Right atrium auricular region (tissue), 2 donors: ENCODE results near the gene AREL1. TPM values are rescaled to one million over a fixed set of nuclear protein-coding genes. Genes with fewer than 3 reads are reported as not detected.

Experiments
- DNase-seq: peaks from one replicate; pipeline ENCODE4 v3.0.0-alpha.2; 2019; ENCODE audit warnings: low spot score
- H3K27ac ChIP-seq, 2 donors: fragments of 200-600 bp; sonication (generic); 1 replicate in 1 of 2; 2 replicates in 1 of 2; pipeline ENCODE4 v1.5.1; 2016 to 2019
- H3K27me3 ChIP-seq, 2 donors: fragments of 200-600 bp; sonication (generic); one replicate each; pipeline versions ENCODE4 v1.5.1 to v1.6.0; 2017 to 2019
- H3K36me3 ChIP-seq: fragments of 200-600 bp; sonication (generic); one replicate; pipeline ENCODE4 v1.5.1; 2016
- H3K4me1 ChIP-seq, 2 donors: fragments of 200-600 bp; sonication (generic); one replicate each; pipeline versions ENCODE4 v1.5.1 to v1.6.0; 2017 to 2019
- H3K4me3 ChIP-seq, 2 donors: fragments of 200-600 bp; sonication (generic); 1 replicate in 1 of 2; 2 replicates in 1 of 2; pipeline ENCODE4 v1.5.1; 2017 to 2019; ENCODE audit warnings: mild to moderate bottlenecking in 1 of 2, moderate library complexity in 1 of 2
- H3K9me3 ChIP-seq, 2 donors: fragments of 200-600 bp; sonication (generic); one replicate each; pipeline ENCODE4 v1.5.1; 2019
- CTCF ChIP-seq, 2 donors: fragments of 200-600 bp; sonication (generic); IDR thresholded peaks; one replicate each; pipeline ENCODE4 v1.5.1; 2019; ENCODE audit warnings: antibody characterized with exemption in 2 of 2
- total RNA-seq, 2 donors: library from RNA; depleted of rRNA; stranded (reverse); fragments of >200 nt; gene quantifications; one replicate each; pipeline ENCODE4 v1.1.0, GENCODE V29; 2016

AREL1 gene
- total RNA-seq, 2 donors from 2014 or later = 15.6 to 16.3 TPM

- Histone ChIP-seq H3K36me3 (peaks cover 48% of the 10 kb centered on the region), H3K4me1 (no peaks in the 10 kb centered on the region), H3K9me3 (no peaks in the 10 kb centered on the region), H3K27me3 (no peaks in the 10 kb centered on the region), H3K27ac (no peak overlapping the region), H3K4me3 (no peak overlapping the region)
- TF ChIP-seq CTCF (IDR thresholded peaks at IDR 0.05) = no peak
- no peak for DNase-seq
Measured at GRCh38 chr14:74675219-74675618, 37.7 kb downstream of the AREL1 start.

DNA sequence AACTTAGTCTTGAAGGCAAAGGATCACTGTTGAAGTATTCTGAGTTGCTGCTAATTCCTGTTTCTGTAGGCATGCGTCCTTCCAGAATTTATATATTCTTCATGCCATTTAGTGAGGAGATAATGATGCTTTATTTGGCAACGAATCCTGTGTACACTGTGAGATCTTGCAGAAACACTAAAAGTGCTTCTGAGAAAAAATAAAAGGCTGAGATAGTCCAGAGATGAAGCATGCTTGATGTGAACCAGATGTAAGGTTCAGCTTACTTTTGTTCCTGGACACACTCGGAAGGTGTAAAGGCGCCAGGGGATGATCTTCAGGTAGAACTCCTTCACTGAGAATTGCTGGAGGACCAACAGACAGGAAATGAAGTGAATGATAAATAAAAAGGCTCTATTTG lies 39.1 kb downstream of the AREL1 start:
- Histone ChIP-seq H3K4me1 (no peaks in the 10 kb centered on the region), H3K4me3 (no peak overlapping the region), H3K27me3 (no peaks in the 10 kb centered on the region), H3K27ac (no peak overlapping the region), H3K9me3 (no peaks in the 10 kb centered on the region), H3K36me3 (peaks cover 57% of the 10 kb centered on the region)
- DNase-seq = no peak
- TF ChIP-seq CTCF (IDR thresholded peaks at IDR 0.05) = no peak

GRCh38 chr14:74671789-74672188 lies 41.1 kb downstream of the AREL1 start:
- H3K4me3 ChIP-seq = no peak overlapping the region
- peaks cover 70% of the 10 kb centered on the region for H3K36me3 ChIP-seq
- no peak overlapping the region for H3K27ac ChIP-seq
- no peaks in the 10 kb centered on the region for H3K4me1 ChIP-seq
- TF ChIP-seq CTCF (IDR thresholded peaks at IDR 0.05) = no peak
- no peaks in the 10 kb centered on the region for H3K27me3 ChIP-seq
- H3K9me3 ChIP-seq = no peaks in the 10 kb centered on the region
- no peak for DNase-seq

DNA sequence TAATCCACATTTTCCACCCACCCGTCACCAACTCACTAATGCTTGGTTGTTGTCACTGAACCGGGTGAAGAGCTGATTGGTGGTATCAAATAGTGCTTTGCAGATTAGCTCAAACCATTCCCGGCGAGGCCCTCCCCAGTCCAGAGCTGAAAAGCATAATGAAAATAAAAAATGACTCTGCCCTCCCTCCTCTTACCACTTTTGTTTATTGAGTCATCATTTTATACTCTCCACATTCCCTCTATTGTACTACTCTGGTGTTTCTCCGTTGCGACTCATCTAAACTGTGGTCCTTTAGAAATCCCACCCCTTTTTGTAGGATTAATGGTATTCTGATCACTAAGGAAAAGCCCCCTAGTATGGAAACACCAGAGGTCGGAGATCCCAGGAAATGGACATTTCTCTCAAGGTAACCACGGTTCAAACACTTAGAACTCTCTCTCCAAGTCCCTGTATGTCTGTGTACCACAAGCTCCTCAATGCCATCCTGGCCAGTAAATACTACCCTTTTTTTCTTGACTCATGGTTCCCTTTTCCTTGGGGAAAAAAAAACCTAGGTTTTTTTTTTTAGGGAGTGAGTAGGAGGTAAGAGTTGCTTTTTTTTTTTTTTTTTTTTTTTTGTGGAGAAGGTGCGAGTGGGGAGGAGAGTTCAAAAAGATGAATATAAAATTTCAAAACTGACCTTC lies 42.0 kb downstream of the AREL1 start:
- no peak for DNase-seq
- Histone ChIP-seq H3K27ac (peak overlapping the region in 1 of 2 donors; percentile 7), H3K4me1 (no peaks in the 10 kb centered on the region), H3K27me3 (no peaks in the 10 kb centered on the region), H3K9me3 (no peaks in the 10 kb centered on the region), H3K4me3 (no peak overlapping the region), H3K36me3 (peaks cover 68% of the 10 kb centered on the region)
- no peak for TF ChIP-seq CTCF (IDR thresholded peaks at IDR 0.05)

- Histone ChIP-seq H3K27me3 (no peaks in the 10 kb centered on the region), H3K4me3 (no peak overlapping the region), H3K36me3 (peaks cover 69% of the 10 kb centered on the region), H3K4me1 (no peaks in the 10 kb centered on the region), H3K9me3 (no peaks in the 10 kb centered on the region), H3K27ac (no peak overlapping the region)
- DNase-seq = no peak
- no peak for TF ChIP-seq CTCF (IDR thresholded peaks at IDR 0.05)
Measured at GRCh38 chr14:74669846-74670245, 43.0 kb downstream of the AREL1 start.

DNA sequence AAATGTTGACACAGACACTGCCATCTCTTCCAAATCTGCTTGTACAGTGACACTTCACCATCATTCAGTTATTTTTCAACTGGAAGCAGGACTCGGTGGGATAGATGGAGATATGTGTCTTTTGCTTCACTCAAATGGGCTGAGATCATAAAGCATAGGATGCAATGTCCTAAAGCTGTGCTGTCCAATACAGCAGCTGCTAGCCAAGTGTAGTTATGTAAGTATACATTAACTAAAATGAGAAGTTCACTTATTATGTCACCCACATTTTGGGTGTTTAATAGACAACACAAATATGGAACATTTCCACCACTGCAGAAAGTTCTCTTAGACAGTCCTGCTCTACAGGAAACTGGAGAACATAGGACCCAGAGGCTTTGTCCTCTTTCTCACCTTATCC lies 43.6 kb downstream of the AREL1 start:
- no peaks in the 10 kb centered on the region for H3K9me3 ChIP-seq
- H3K36me3 ChIP-seq = peaks cover 72% of the 10 kb centered on the region
- no peak overlapping the region for H3K4me3 ChIP-seq
- DNase-seq = no peak
- H3K27me3 ChIP-seq = no peaks in the 10 kb centered on the region
- H3K4me1 ChIP-seq = peaks cover 0 to under 1% of the 10 kb centered on the region in 2 donors
- no peak overlapping the region for H3K27ac ChIP-seq
- no peak for TF ChIP-seq CTCF (IDR thresholded peaks at IDR 0.05)
